Mesenchymal stem cell (in vitro differentiated cells and primary cell): ENCODE data around the gene RASGRP1.
A peak's percentile ranks its signal among the peaks of the same experiment; 100 is the strongest.

Experiments
- DNase-seq: peaks from one replicate; pipeline ENCODE4 v3.0.0-alpha.2; 2013
- H2AFZ ChIP-seq: one replicate; pipeline ENCODE4 v1.6.1; 2013; ENCODE audit warnings: low read depth, mild to moderate bottlenecking, control low read depth, inconsistent platforms, low read length, moderate library complexity
- H2AK5ac ChIP-seq: 2 replicates; pipeline ENCODE4 v1.6.1; 2013; ENCODE audit warnings: low read length, moderate library complexity, mild to moderate bottlenecking, inconsistent platforms; ENCODE audit not compliant: severe bottlenecking
- H2BK120ac ChIP-seq: one replicate; pipeline ENCODE4 v1.6.1; 2013; ENCODE audit warnings: low read depth, mild to moderate bottlenecking, inconsistent platforms, low read length, moderate library complexity
- H2BK12ac ChIP-seq, 2 experiments: one replicate each; pipeline ENCODE4 v1.6.1; 2013; ENCODE audit warnings: inconsistent platforms in 2 of 2, low read length in 2 of 2, mild to moderate bottlenecking in 2 of 2, moderate library complexity in 2 of 2, control low read depth in 1 of 2
- H2BK15ac ChIP-seq: one replicate; pipeline ENCODE4 v1.6.1; 2013; ENCODE audit warnings: mild to moderate bottlenecking, low read depth, inconsistent platforms; ENCODE audit not compliant: poor library complexity, severe bottlenecking
- H2BK5ac ChIP-seq: 2 replicates; pipeline ENCODE4 v1.6.1; 2013; ENCODE audit warnings: low read depth, mild to moderate bottlenecking, low read length, control low read depth, inconsistent platforms; ENCODE audit not compliant: poor library complexity, severe bottlenecking
- H3K14ac ChIP-seq, 2 experiments: one replicate each; pipeline ENCODE4 v1.6.1; 2013; ENCODE audit warnings: inconsistent platforms in 2 of 2, low read length in 2 of 2, control low read depth in 1 of 2, mild to moderate bottlenecking in 1 of 2, moderate library complexity in 1 of 2
- H3K18ac ChIP-seq, 2 experiments: one replicate each; pipeline ENCODE4 v1.6.1; 2013; ENCODE audit warnings: inconsistent platforms in 2 of 2, low read length in 2 of 2, control low read depth in 1 of 2, low read depth in 1 of 2, mild to moderate bottlenecking in 1 of 2
- H3K23ac ChIP-seq, 2 experiments: one replicate each; pipeline ENCODE4 v1.6.1; 2013; ENCODE audit warnings: inconsistent platforms in 2 of 2, low read length in 2 of 2, mild to moderate bottlenecking in 2 of 2, moderate library complexity in 2 of 2, control low read depth in 1 of 2
- H3K27ac ChIP-seq: 2 replicates; pipeline ENCODE4 v1.5.1; 2013; ENCODE audit warnings: mild to moderate bottlenecking, moderate library complexity, low read length, control low read depth, inconsistent platforms; ENCODE audit not compliant: poor library complexity, severe bottlenecking
- H3K27me3 ChIP-seq, 2 experiments: 2 replicates each; pipeline versions ENCODE4 v1.6.1 to v1.7.0; 2013; ENCODE audit warnings: low read length in 2 of 2, mild to moderate bottlenecking in 2 of 2, moderate library complexity in 2 of 2, control low read depth in 1 of 2, inconsistent platforms in 1 of 2; ENCODE audit not compliant: control insufficient read depth in 1 of 2, insufficient read depth in 1 of 2
- H3K36me3 ChIP-seq, 2 experiments: 2 replicates each; pipeline versions ENCODE4 v1.6.1 to v1.7.0; 2013; ENCODE audit warnings: low read length in 2 of 2, control low read depth in 1 of 2, inconsistent platforms in 1 of 2, low read depth in 1 of 2, mild to moderate bottlenecking in 1 of 2; ENCODE audit not compliant: insufficient read depth in 2 of 2, control insufficient read depth in 1 of 2
- H3K4ac ChIP-seq, 2 experiments: one replicate each; pipeline ENCODE4 v1.6.1; 2013; ENCODE audit warnings: inconsistent platforms in 2 of 2, low read length in 2 of 2, mild to moderate bottlenecking in 2 of 2, moderate library complexity in 2 of 2, control low read depth in 1 of 2, low read depth in 1 of 2
- H3K4me1 ChIP-seq: 2 replicates; pipeline ENCODE4 v1.6.1; 2013; ENCODE audit warnings: low read depth, low read length, control low read depth; ENCODE audit not compliant: control insufficient read depth, insufficient read depth
- H3K4me2 ChIP-seq: 2 replicates; pipeline ENCODE4 v1.6.1; 2013; ENCODE audit warnings: low read length, mild to moderate bottlenecking, inconsistent platforms; ENCODE audit not compliant: poor library complexity, severe bottlenecking
- H3K4me3 ChIP-seq, 2 experiments: 2 replicates each; pipeline versions ENCODE4 v1.5.1 to v1.7.0; 2013; ENCODE audit warnings: low read length in 2 of 2, mild to moderate bottlenecking in 2 of 2, control low read depth in 1 of 2, low read depth in 1 of 2; ENCODE audit not compliant: insufficient read depth in 1 of 2
- H3K79me1 ChIP-seq: replicated peaks from 2 replicates; pipeline ENCODE4 v1.6.1; 2013; ENCODE audit warnings: mild to moderate bottlenecking, control low read depth, low read length, inconsistent platforms; ENCODE audit not compliant: poor library complexity, severe bottlenecking
- H3K9ac ChIP-seq: 2 replicates; pipeline ENCODE4 v1.7.0; 2013; ENCODE audit warnings: mild to moderate bottlenecking, low read length, moderate library complexity
- H3K9me3 ChIP-seq: 2 replicates; pipeline ENCODE4 v1.7.0; 2013; ENCODE audit warnings: mild to moderate bottlenecking, low read length; ENCODE audit not compliant: control insufficient read depth
- H4K8ac ChIP-seq: one replicate; pipeline ENCODE4 v1.6.1; 2013; ENCODE audit warnings: inconsistent platforms, mild to moderate bottlenecking, low read length, moderate library complexity
- H4K91ac ChIP-seq: one replicate; pipeline ENCODE4 v1.6.1; 2013; ENCODE audit warnings: mild to moderate bottlenecking, low read length, inconsistent platforms
- WGBS: methylation state at CpG from one replicate; pipeline ENCODE4 v1.1.7; 2013; ENCODE audit warnings: mixed read lengths; 5-methylcytosine and 5-hydroxymethylcytosine counted together

RASGRP1 gene

DNA sequence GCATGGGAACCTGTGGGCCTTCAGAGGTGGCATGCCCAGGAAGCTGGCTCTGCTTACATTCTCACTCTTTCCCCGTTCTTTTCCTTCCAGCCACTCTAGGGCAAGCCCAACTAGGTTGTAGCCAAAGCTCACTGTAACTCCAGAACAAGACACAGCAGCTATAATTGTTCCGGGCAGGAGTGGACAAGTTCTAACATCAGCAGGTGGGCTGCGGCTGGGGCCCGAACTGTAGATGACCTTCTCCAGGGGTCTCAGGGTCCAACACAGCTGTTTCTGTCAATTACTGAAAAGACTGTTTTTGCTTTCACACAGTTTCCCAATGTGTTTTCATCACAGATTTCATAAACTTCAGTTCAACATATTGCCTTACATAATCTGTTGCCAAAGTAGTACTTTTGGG lies 11.5 kb downstream of the RASGRP1 start:
- H2BK15ac ChIP-seq: no peak overlapping the region
- H2AK5ac ChIP-seq: peak overlapping the region; percentile 75
- H3K14ac ChIP-seq: no peak overlapping the region
- 98% methylated on average over 4 of the region's 4 CpGs for WGBS
- no peak overlapping the region for H4K91ac ChIP-seq
- H3K4me2 ChIP-seq: no peak overlapping the region
- H3K79me1 ChIP-seq: no peaks in the 10 kb centered on the region
- H3K36me3 ChIP-seq: no peaks in the 10 kb centered on the region
- no peak overlapping the region for H2BK120ac ChIP-seq
- no peak overlapping the region for H3K4me3 ChIP-seq
- H3K9me3 ChIP-seq: no peaks in the 10 kb centered on the region
- no peak for DNase-seq
- peaks cover 12% of the 10 kb centered on the region for H3K4me1 ChIP-seq
- H3K4ac ChIP-seq: no peak overlapping the region
- H4K8ac ChIP-seq: no peak overlapping the region
- no peak overlapping the region for H3K23ac ChIP-seq
- H2AFZ ChIP-seq: no peak overlapping the region
- H3K27ac ChIP-seq: no peak overlapping the region
- no peak overlapping the region for H2BK12ac ChIP-seq
- H3K9ac ChIP-seq: no peak overlapping the region
- no peak overlapping the region for H3K18ac ChIP-seq
- H3K27me3 ChIP-seq: no peaks in the 10 kb centered on the region
- no peak overlapping the region for H2BK5ac ChIP-seq

DNA sequence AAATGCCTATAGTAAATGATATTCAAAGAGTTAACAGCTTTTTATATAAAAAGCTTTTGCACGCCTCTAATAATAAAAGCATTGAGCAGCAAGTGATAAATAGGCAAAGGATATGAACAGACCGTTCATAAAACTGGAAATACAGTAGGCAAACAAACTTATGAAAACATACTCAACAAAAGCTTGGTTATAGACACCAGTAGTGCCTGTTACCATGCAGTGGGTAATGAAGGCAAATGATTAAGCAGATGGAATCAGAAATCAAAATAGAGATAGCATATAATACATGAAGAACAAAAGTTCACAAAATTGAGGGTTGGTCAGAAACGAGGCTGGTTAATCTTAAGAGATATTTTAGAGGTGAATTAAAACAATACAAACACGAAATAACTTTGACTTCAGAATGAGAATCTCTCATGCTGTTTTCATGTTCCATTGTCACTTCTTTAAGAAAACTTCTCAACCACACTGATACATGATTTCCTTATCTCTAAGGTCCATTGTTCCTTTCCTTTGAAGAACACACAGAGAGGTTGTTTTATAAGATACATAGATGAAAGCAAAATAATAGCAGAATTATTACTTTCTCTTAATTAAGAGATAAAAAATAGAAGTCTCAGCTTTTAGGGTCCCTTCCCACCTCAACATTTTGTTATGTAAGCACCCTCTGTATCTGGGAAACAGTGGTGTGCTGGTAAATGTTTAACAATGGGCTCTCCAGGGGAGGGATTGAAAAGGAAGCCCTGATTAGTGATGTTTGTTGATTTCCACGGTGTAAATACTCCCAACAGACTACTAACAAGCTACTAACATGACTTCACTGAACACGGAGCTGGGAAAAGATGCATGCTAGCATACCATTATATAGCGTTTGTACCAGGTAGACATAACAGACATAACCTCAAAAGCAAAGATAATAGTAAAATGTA lies 12.6 kb downstream of the RASGRP1 start:
- no peak overlapping the region for H3K4me3 ChIP-seq
- no peaks in the 10 kb centered on the region for H3K9me3 ChIP-seq
- peaks cover 12% of the 10 kb centered on the region for H3K4me1 ChIP-seq
- H2AK5ac ChIP-seq: no peak overlapping the region
- H3K18ac ChIP-seq: no peak overlapping the region
- no peak overlapping the region for H3K27ac ChIP-seq
- no CpG with 5 or more reads among the region's 7 CpGs for WGBS
- H2BK120ac ChIP-seq: no peak overlapping the region
- no peaks in the 10 kb centered on the region for H3K79me1 ChIP-seq
- no peaks in the 10 kb centered on the region for H3K36me3 ChIP-seq
- no peak overlapping the region for H3K4ac ChIP-seq
- no peak overlapping the region for H3K23ac ChIP-seq
- DNase-seq: no peak
- H3K27me3 ChIP-seq: no peaks in the 10 kb centered on the region
- no peak overlapping the region for H2BK12ac ChIP-seq
- H2BK5ac ChIP-seq: no peak overlapping the region
- H3K9ac ChIP-seq: no peak overlapping the region
- H4K8ac ChIP-seq: no peak overlapping the region
- H2AFZ ChIP-seq: no peak overlapping the region
- no peak overlapping the region for H3K4me2 ChIP-seq
- no peak overlapping the region for H2BK15ac ChIP-seq
- H3K14ac ChIP-seq: no peak overlapping the region
- no peak overlapping the region for H4K91ac ChIP-seq

DNA sequence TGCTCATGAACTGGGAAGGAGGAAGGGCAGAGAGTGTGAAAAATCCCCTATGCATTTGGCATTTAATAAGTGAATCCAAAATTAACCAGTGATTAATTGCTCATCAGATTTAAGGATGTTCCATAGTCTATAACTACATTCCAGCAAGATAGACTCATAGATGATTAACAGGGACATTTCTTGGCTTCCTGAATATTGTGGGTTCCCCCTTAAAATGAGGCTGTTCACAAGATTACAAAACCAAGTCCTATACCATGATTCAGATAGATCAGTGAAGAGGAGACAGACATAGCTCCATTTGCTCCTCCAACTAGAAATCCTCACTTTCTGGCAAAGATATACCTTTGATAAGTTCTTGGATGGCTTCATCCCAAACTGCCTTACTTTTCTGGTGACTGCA lies 15.4 kb downstream of the RASGRP1 start:
- Histone ChIP-seq H2AFZ (no peak overlapping the region), H3K4ac (no peak overlapping the region), H3K18ac (no peak overlapping the region), H2BK15ac (no peak overlapping the region), H3K14ac (no peak overlapping the region), H3K4me3 (no peak overlapping the region), H2BK120ac (no peak overlapping the region), H4K91ac (no peak overlapping the region), H2AK5ac (no peak overlapping the region), H3K4me2 (no peak overlapping the region), H3K27me3 (no peaks in the 10 kb centered on the region), H2BK12ac (no peak overlapping the region), H3K9me3 (no peaks in the 10 kb centered on the region), H4K8ac (no peak overlapping the region), H3K9ac (no peak overlapping the region), H3K79me1 (no peaks in the 10 kb centered on the region), H3K4me1 (peaks cover 2% of the 10 kb centered on the region), H2BK5ac (no peak overlapping the region), H3K23ac (no peak overlapping the region), H3K36me3 (no peaks in the 10 kb centered on the region), H3K27ac (no peak overlapping the region)
- DNase-seq: no peak

DNA sequence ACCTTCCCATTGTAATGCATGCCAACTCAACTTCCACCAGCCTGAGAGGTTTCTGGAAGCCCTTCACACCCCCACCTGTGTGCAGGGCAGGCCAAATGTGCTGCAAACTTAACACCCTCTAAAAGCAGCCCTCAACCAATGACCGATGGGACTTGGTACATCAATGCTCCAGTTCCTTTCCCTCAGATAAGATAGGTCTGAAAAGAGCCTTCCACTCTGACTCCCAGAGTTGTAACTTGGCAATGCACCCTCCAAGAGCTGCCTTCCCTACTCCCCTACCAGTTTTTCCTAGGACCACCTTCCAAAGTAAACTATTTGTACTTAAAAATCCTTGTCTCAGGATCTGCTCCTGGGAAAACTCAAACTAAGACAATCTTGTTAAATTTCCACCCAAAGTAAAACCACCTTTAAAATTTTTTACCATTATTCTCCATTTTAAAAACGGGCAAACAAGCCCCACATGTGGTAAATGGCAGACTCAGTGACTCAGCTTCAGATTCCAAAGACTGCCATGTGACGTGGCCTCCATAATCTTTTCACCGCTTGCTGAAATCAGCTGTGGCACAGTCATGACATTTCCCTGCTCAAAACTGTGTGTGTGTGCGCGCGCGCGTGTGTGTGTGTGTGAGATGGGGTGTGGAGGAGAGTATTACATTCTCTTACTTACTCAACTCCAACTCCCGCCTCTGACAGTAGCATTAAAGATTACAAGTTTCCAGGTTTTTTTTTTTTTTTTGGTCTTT lies 17.2 kb downstream of the RASGRP1 start:
- no peak overlapping the region for H3K4ac ChIP-seq
- H3K9me3 ChIP-seq: no peaks in the 10 kb centered on the region
- H3K79me1 ChIP-seq: no peaks in the 10 kb centered on the region
- peaks cover 2% of the 10 kb centered on the region for H3K4me1 ChIP-seq
- DNase-seq: no peak
- H3K14ac ChIP-seq: no peak overlapping the region
- H3K4me2 ChIP-seq: no peak overlapping the region
- WGBS: 77% methylated on average over 3 of the region's 10 CpGs
- no peak overlapping the region for H2BK12ac ChIP-seq
- H3K4me3 ChIP-seq: no peak overlapping the region
- no peak overlapping the region for H4K91ac ChIP-seq
- H3K27ac ChIP-seq: no peak overlapping the region
- H3K9ac ChIP-seq: no peak overlapping the region
- no peaks in the 10 kb centered on the region for H3K27me3 ChIP-seq
- peak overlapping the region; percentile 5 for H2AFZ ChIP-seq
- no peak overlapping the region for H2BK5ac ChIP-seq
- no peak overlapping the region for H2BK120ac ChIP-seq
- H4K8ac ChIP-seq: no peak overlapping the region
- H3K36me3 ChIP-seq: no peaks in the 10 kb centered on the region
- H3K18ac ChIP-seq: no peak overlapping the region
- H2AK5ac ChIP-seq: no peak overlapping the region
- H2BK15ac ChIP-seq: no peak overlapping the region
- no peak overlapping the region for H3K23ac ChIP-seq
